Nephron progenitor cell (in vitro differentiated cells): ENCODE results near the gene KISS1R.
A peak's percentile ranks its signal among the peaks of the same experiment; 100 is the strongest.
"Not testable (repeated sequence)": the region's sequence is repeated elsewhere in the genome, so short reads cannot be mapped to it uniquely, and the experiment has no call there.

Source experiments
- DNase-seq: peaks from one replicate; pipeline ENCODE4 v3.0.0; 2021
- H3K27ac Mint-ChIP-seq: 2 replicates; pipeline ENCODE4 v1.8.0; 2021; ENCODE audit warnings: mild to moderate bottlenecking, moderate library complexity, mixed read lengths
- H3K27me3 Mint-ChIP-seq: 2 replicates; pipeline ENCODE4 v1.8.0; 2021; ENCODE audit warnings: mild to moderate bottlenecking, low read depth, mixed read lengths; ENCODE audit not compliant: poor library complexity
- H3K36me3 Mint-ChIP-seq: 2 replicates; pipeline ENCODE4 v1.8.0; 2021; ENCODE audit warnings: low read depth, mixed read lengths
- H3K4me1 Mint-ChIP-seq: 2 replicates; pipeline ENCODE4 v1.8.0; 2021; ENCODE audit warnings: mixed read lengths
- H3K4me3 Mint-ChIP-seq: 2 replicates; pipeline ENCODE4 v1.8.0; 2021; ENCODE audit warnings: mild to moderate bottlenecking, moderate library complexity, mixed read lengths
- H3K9me3 Mint-ChIP-seq: 2 replicates; pipeline ENCODE4 v1.8.0; 2021; ENCODE audit warnings: mild to moderate bottlenecking, moderate library complexity, mixed read lengths
- CTCF ChIP-seq: fragments of 200-600 bp; sonication (generic); IDR thresholded peaks from 2 replicates; pipeline ENCODE4 v1.5.0; 2021; ENCODE audit warnings: antibody characterized with exemption

Gene KISS1R

DNA sequence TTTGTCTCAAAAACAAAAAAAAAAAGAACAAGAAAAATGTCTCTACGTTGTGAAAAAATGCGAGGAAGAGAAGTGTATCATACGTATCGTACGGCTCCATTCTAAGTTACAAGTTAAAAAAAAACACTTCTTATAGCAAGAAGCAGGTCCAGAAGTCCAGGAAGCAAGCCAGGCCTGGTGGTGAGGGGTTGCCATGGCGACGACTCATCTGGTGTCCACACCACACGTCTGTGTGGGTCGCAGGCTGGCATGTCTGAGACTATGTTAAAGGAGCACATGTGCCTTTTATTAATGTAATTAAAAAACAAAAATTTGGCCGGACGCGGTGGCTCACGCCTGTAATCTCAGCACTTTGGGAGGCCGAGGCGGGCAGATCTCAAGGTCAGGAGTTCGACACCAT, 30.1 kb upstream of the KISS1R start:
- DNase-seq, result peak; percentile 39
- H3K9me3 Mint-ChIP-seq, result no peaks in the 10 kb centered on the region
- H3K36me3 Mint-ChIP-seq, result peaks cover 29% of the 10 kb centered on the region
- H3K27me3 Mint-ChIP-seq, result no peaks in the 10 kb centered on the region
- H3K4me3 Mint-ChIP-seq, result no peak overlapping the region
- no peaks in the 10 kb centered on the region for H3K4me1 Mint-ChIP-seq
- no peak overlapping the region for H3K27ac Mint-ChIP-seq
- no peak for TF ChIP-seq CTCF

DNA sequence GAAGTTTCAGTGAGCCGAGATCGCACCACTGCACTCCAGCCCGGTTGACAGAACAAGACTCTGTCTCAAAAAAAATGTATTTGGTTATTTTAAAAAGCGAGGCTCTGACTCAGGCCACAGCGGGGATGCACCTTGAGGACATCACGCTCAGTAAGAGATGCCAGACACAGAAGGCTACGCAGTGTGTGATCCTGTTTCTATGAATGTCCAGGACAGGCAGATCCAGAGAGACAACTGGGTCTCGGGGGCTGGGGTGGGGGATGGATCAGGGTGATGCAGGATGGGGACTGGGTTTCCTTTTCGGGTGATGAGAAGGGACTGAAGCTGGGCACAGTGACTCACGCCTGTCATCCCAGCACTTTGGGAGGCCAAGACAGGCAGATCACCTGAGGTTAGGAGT, 29.5 kb upstream of the KISS1R start:
- H3K9me3 Mint-ChIP-seq, result no peaks in the 10 kb centered on the region
- no peak overlapping the region for H3K27ac Mint-ChIP-seq
- H3K36me3 Mint-ChIP-seq, result peaks cover 24% of the 10 kb centered on the region
- H3K4me1 Mint-ChIP-seq, result no peaks in the 10 kb centered on the region
- no peak overlapping the region for H3K4me3 Mint-ChIP-seq
- TF ChIP-seq CTCF, result no peak
- no peak for DNase-seq
- H3K27me3 Mint-ChIP-seq, result no peaks in the 10 kb centered on the region

DNA sequence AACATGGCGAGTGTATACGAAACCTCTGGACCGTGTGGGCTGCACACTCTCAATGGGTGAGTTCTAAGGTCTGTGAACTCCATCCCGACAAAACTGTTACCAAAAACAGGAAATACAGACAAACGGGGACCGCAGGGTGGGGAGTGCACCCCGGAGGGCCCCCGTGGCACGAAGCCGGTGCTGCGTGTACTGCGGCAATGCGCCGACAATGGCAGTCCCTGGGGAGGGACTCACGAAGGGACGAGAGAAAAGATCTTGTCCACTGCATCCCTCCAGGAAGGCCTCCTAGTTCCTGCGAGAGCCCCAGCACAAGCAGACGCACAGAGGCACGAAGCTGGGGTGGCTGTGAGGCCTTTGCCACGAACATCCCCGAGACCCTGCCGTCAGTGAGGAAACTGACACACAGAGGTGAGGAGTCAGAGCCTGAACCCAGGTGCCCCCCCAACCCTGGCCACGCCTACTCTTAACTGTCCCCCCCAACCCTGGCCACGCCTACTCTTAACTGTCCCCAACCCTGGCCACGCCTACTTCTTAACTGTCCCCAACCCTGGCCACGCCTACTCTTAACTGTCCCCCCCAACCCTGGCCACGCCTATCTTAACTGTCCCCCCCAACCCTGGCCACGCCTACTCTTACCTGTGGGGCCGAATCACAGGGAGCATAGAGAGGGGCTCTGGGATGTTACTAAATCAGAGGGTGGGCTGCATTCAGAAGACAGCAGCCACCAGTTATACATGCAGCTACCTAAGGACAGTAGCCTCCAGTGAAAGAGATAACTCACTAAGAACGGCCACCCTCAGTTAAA, 28.4 kb upstream of the KISS1R start:
- no peak for DNase-seq
- peaks cover 22% of the 10 kb centered on the region for H3K36me3 Mint-ChIP-seq
- no peaks in the 10 kb centered on the region for H3K4me1 Mint-ChIP-seq
- H3K4me3 Mint-ChIP-seq, result no peak overlapping the region
- H3K27me3 Mint-ChIP-seq, result peaks cover 4% of the 10 kb centered on the region
- TF ChIP-seq CTCF, result no peak
- no peaks in the 10 kb centered on the region for H3K9me3 Mint-ChIP-seq
- no peak overlapping the region for H3K27ac Mint-ChIP-seq

GRCh38 chr19:889662-890295, 27.4 kb upstream of the KISS1R start:
- peak overlapping the region; percentile 28 for H3K4me3 Mint-ChIP-seq
- peaks cover 22% of the 10 kb centered on the region for H3K36me3 Mint-ChIP-seq
- no peak for TF ChIP-seq CTCF
- no peaks in the 10 kb centered on the region for H3K9me3 Mint-ChIP-seq
- no peak for DNase-seq
- H3K4me1 Mint-ChIP-seq, result no peaks in the 10 kb centered on the region
- H3K27me3 Mint-ChIP-seq, result peaks cover 4% of the 10 kb centered on the region
- no peak overlapping the region for H3K27ac Mint-ChIP-seq

- no peaks in the 10 kb centered on the region for H3K9me3 Mint-ChIP-seq
- no peaks in the 10 kb centered on the region for H3K4me1 Mint-ChIP-seq
- H3K4me3 Mint-ChIP-seq, result peak overlapping the region; percentile 74
- H3K27me3 Mint-ChIP-seq, result peaks cover 4% of the 10 kb centered on the region
- no peak overlapping the region for H3K27ac Mint-ChIP-seq
- no peak for DNase-seq
- TF ChIP-seq CTCF, result no peak
- peaks cover 22% of the 10 kb centered on the region for H3K36me3 Mint-ChIP-seq
Observed at GRCh38 chr19:890831-891230, 26.3 kb upstream of the KISS1R start.

GRCh38 chr19:891421-892200, 25.5 kb upstream of the KISS1R start:
- not testable (repeated sequence) for DNase-seq, H3K27ac Mint-ChIP-seq, H3K4me1 Mint-ChIP-seq, H3K9me3 Mint-ChIP-seq, H3K27me3 Mint-ChIP-seq
- H3K4me3 Mint-ChIP-seq, result peak overlapping the region; percentile 89
- H3K36me3 Mint-ChIP-seq, result peaks cover 28% of the 10 kb centered on the region
